ENCODE results near the gene MCF2L. TPM values are rescaled to one million over a fixed set of nuclear protein-coding genes. Genes with fewer than 3 reads are reported as not detected.

MCF2L gene, protein sequence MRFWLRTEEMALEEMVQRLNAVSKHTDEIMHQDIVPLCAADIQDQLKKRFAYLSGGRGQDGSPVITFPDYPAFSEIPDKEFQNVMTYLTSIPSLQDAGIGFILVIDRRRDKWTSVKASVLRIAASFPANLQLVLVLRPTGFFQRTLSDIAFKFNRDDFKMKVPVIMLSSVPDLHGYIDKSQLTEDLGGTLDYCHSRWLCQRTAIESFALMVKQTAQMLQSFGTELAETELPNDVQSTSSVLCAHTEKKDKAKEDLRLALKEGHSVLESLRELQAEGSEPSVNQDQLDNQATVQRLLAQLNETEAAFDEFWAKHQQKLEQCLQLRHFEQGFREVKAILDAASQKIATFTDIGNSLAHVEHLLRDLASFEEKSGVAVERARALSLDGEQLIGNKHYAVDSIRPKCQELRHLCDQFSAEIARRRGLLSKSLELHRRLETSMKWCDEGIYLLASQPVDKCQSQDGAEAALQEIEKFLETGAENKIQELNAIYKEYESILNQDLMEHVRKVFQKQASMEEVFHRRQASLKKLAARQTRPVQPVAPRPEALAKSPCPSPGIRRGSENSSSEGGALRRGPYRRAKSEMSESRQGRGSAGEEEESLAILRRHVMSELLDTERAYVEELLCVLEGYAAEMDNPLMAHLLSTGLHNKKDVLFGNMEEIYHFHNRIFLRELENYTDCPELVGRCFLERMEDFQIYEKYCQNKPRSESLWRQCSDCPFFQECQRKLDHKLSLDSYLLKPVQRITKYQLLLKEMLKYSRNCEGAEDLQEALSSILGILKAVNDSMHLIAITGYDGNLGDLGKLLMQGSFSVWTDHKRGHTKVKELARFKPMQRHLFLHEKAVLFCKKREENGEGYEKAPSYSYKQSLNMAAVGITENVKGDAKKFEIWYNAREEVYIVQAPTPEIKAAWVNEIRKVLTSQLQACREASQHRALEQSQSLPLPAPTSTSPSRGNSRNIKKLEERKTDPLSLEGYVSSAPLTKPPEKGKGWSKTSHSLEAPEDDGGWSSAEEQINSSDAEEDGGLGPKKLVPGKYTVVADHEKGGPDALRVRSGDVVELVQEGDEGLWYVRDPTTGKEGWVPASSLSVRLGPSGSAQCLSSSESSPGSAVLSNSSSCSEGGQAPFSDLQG
- 0.63 and 1.1 TPM in 2 replicates for total RNA-seq

DNA sequence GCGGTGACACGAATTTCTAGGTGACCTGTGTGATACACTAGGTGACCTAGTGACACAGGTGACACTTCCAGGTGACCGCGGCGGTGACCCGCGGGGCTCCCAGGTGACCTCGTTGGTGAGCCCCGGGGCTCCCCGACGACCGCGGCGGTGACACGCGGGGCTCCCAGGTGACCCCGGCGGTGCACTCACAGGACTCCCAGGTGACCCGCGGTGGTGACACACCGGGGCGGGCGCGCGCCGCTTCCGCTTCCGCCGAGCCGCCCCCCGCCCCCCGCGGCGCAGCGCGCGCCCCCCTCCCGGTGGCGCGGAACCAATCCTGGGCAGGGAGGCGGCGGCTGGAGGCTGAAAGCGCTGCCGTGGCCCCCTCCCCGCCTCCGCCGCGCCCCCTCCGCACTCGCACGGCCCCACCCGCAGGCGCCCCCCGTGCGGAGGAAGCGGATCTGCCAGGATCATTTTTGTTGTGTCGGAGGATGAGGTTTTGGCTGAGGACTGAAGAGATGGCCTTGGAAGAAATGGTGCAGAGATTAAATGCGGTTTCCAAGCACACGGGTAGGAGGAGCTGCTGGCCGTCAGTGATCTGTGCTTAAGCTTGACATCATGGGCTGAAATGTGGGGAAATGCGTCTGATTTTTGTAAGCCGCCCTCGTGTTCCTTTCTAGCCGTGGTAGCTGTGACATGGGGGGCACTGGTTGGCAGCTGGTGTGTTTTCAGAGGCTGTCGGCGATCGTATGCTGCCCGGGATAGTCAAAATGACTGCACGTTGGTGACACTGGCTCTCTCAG, at the start of gene MCF2L:
MCF2L (plus strand) TSS at position 305 of the 782 bp plus-strand sequence; CDS start at position 471, 166 bp downstream.

DNA sequence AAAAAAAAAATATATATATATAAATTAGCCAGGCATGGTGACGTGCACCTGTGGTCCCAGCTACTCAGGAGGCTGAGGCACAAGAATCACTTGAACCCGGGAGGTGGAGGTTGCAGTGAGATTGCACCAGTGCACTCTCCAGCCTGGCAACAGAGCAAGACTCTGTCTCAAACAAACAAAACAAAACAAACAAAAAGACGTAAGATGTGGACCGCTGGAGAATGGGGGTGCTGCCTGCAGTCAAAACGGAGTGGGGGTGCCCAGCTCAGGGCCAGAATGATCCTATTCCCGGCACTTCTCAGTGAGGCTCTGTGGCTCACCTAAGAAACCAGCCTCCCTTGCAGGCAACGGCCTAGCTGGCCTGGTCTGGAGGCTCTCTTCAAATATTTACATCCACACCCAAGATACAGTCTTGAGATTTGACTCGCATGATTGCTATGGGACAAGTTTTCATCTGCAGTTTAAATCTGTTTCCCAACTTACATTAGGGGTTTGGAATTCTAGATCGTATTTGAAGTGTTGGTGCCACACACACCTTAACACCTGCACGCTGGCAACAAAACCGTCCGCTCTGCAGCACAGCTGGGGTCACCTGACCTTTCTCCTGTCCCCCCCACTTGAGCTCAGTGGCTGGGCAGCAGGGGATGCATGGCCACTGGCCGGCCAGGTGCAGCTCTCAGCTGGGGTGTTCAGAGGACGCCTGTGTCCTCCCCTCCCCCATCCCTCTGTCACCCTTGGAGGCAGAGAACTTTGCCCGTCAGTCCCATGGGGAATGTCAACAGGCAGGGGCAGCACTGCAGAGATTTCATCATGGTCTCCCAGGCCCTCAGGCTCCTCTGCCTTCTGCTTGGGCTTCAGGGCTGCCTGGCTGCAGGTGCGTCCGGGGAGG, 136.3 kb downstream of the MCF2L start, which contains the start of gene F7:
F7 (plus strand) TSS at position 760 of the 889 bp plus-strand sequence; CDS start at position 811, 51 bp downstream.

DNA sequence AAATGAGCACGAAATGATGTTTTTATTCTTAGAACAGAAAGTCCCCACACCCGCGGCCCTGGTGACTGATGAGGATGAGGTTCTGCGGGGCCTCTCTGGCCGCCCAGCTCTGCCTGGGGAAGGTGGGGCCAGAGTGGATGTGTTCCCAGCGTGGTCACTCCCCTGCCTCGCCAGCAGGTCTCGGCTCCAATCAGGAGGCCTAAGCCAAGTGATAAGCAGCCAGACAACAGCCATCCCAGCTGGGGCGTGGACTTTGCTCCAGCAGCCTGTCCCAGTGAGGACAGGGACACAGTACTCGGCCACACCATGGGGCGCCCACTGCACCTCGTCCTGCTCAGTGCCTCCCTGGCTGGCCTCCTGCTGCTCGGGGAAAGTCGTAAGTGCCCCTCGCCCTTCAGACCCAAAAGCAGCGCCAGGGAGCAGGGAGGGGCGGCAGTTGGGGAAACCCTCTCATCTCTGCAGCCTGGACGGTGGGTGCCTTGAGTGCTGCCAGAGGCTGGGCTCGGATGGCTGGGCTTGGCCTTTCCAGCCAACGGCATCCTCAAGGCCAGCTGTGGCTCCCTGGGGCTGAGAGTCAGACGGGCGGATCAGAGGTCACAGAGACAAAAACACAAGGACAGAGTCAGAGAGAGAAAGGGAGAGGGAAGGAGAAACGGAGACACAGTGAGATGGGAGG, 153.7 kb downstream of the MCF2L start, which contains the start of gene F10:
F10 (plus strand) TSS at position 250 of the 676 bp plus-strand sequence; CDS start at position 307, 57 bp downstream.

Other genes starting within 250 kb of the MCF2L start
- gene F7, start 136.6 kb downstream of the MCF2L start, total RNA-seq = under 0.01 TPM in 1 of 2 replicates, not detected in the other
- gene F10, start 153.6 kb downstream of the MCF2L start, total RNA-seq = 26.8 and 38.1 TPM in 2 replicates
- not detected in 2 replicates for gene PROZ, start 189.4 kb downstream of the MCF2L start, total RNA-seq
- 63.7 and 81.8 TPM in 2 replicates for gene PCID2, start 239.5 kb downstream of the MCF2L start, total RNA-seq
- gene CUL4A, start 240.4 kb downstream of the MCF2L start, total RNA-seq = 87.9 and 124 TPM in 2 replicates

All from bronchial smooth muscle cell (primary cell).